PC-3 (cell line): ENCODE measurements around the gene CHD5.

Experiments
- EZH2 ChIP-seq: fragments of 300-600 bp; sonication (generic); IDR thresholded peaks from one replicate; pipeline ENCODE4 v1.6.1; 2017; ENCODE audit warnings: antibody characterized with exemption, mild to moderate bottlenecking, low read length; ENCODE audit not compliant: unreplicated experiment
- EZH2phosphoT487 ChIP-seq: fragments of 300-600 bp; sonication (generic); IDR thresholded peaks from 2 replicates; pipeline ENCODE4 v1.6.1; 2018; ENCODE audit warnings: mild to moderate bottlenecking, antibody characterized with exemption, low read length, borderline replicate concordance
- TF ChIP-seq, protein P1 (sequence below): fragments of 300-600 bp; sonication (generic); conservative IDR thresholded peaks from 2 replicates; pipeline ENCODE4 v1.5.1; 2017; ENCODE audit warnings: antibody characterized with exemption, low read depth, mild to moderate bottlenecking, low read length

DNA sequence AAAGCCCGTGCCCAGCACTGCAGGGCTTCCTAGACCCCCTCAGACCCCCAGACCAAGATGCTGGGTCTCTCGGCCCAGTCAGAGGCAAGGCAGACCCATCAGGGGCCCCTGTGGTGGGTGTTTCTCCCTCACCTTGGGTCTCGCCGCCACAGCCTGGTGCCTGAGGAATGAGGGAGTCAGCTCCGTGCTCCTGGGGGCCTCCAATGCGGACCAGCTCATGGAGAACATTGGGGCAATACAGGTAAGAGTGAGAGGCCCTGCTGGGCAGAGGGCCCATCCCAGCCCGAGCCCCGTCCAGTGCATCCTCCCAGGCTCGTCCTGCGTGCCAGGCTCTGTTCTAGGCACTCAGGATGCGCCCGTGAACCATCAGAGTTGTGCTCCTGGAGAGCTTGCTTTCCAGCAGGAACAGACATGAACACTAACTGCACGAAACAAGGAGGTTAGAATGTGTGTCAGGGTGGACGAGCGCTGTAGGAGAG lies 83.0 kb downstream of the CHD5 start:
- TF ChIP-seq, protein P1, sequence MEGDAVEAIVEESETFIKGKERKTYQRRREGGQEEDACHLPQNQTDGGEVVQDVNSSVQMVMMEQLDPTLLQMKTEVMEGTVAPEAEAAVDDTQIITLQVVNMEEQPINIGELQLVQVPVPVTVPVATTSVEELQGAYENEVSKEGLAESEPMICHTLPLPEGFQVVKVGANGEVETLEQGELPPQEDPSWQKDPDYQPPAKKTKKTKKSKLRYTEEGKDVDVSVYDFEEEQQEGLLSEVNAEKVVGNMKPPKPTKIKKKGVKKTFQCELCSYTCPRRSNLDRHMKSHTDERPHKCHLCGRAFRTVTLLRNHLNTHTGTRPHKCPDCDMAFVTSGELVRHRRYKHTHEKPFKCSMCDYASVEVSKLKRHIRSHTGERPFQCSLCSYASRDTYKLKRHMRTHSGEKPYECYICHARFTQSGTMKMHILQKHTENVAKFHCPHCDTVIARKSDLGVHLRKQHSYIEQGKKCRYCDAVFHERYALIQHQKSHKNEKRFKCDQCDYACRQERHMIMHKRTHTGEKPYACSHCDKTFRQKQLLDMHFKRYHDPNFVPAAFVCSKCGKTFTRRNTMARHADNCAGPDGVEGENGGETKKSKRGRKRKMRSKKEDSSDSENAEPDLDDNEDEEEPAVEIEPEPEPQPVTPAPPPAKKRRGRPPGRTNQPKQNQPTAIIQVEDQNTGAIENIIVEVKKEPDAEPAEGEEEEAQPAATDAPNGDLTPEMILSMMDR, result no peak
- TF ChIP-seq EZH2 (no peak), EZH2phosphoT487 (no peak)
